HEK293 (cell line): ENCODE data around the gene SEMA4D.

Experiments
- CTCF ChIA-PET: fragments of 350-600 bp; formaldehyde crosslinking; extraction: SDS; loops from one replicate; lab custom pipeline; 2021; ENCODE audit warnings: antibody characterized with exemption; lab: Yijun Ruan, JAX
- POLR2A ChIA-PET: fragments of 300-600 bp; formaldehyde crosslinking; extraction: SDS; loops from one replicate; lab custom pipeline; 2020; ENCODE audit warnings: antibody characterized with exemption, inconsistent platforms; lab: Yijun Ruan, JAX
- H3K27ac ChIP-seq: fragments of 200-500 bp; sonication (Bioruptor generic); 2 replicates; pipeline ENCODE4 v1.5.1; 2014; ENCODE audit warnings: low read depth, low read length, control low read depth, inconsistent platforms; ENCODE audit errors: extremely low read depth
- H3K36me3 ChIP-seq, 2 experiments: fragments of 200-500 bp in 1 of 2; sonication (Bioruptor generic) in 1 of 2; 1 replicate in 1 of 2; 2 replicates in 1 of 2; pipeline ENCODE4 v1.5.1; 2014 to 2017; ENCODE audit warnings: inconsistent platforms in 2 of 2, low read length in 2 of 2; ENCODE audit not compliant: control insufficient read depth in 2 of 2, insufficient read depth in 1 of 2
- H3K4me1 ChIP-seq: fragments of 200-500 bp; sonication (Bioruptor generic); 2 replicates; pipeline ENCODE4 v1.5.1; 2014; ENCODE audit warnings: mild to moderate bottlenecking, low read length, inconsistent platforms; ENCODE audit not compliant: control insufficient read depth, insufficient read depth
- H3K4me3 ChIP-seq: 2 replicates; pipeline ENCODE4 v1.5.1; 2011; ENCODE audit warnings: low read depth, mild to moderate bottlenecking, control low read depth, low read length, moderate library complexity
- H3K9me3 ChIP-seq: fragments of 200-500 bp; sonication (Bioruptor generic); 2 replicates; pipeline ENCODE4 v1.5.1; 2014; ENCODE audit warnings: low read depth, low read length, inconsistent platforms; ENCODE audit not compliant: control insufficient read depth, insufficient read depth
- BCL11B ChIP-seq: fragments of 450-650 bp; formaldehyde crosslinking; IDR thresholded peaks from 2 replicates; pipeline ENCODE4 v1.5.1; 2016; ENCODE audit warnings: low read depth, missing biosample characterization, missing genetic modification characterization
- GLIS2 ChIP-seq: fragments of 450-650 bp; formaldehyde crosslinking; IDR thresholded peaks from 2 replicates; pipeline ENCODE4 v1.5.1; 2016; ENCODE audit warnings: missing biosample characterization, missing genetic modification characterization
- KLF1 ChIP-seq: fragments of 450-650 bp; formaldehyde crosslinking; IDR thresholded peaks from 2 replicates; pipeline ENCODE4 v1.5.1; 2016; ENCODE audit warnings: missing biosample characterization, missing genetic modification characterization
- OSR2 ChIP-seq: fragments of 450-650 bp; formaldehyde crosslinking; IDR thresholded peaks from 2 replicates; pipeline ENCODE4 v1.5.1; 2016; ENCODE audit warnings: missing biosample characterization, missing genetic modification characterization
- OVOL3 ChIP-seq: fragments of 450-650 bp; formaldehyde crosslinking; IDR thresholded peaks from 2 replicates; pipeline ENCODE4 v1.5.1; 2016; ENCODE audit warnings: missing biosample characterization, missing genetic modification characterization
- ZFHX2 ChIP-seq: fragments of 450-650 bp; formaldehyde crosslinking; conservative IDR thresholded peaks from 2 replicates; pipeline ENCODE4 v1.5.1; 2016; ENCODE audit warnings: missing biosample characterization, missing genetic modification characterization
- ZNF175 ChIP-seq: fragments of 450-650 bp; formaldehyde crosslinking; IDR thresholded peaks from 2 replicates; pipeline ENCODE4 v1.5.1; 2016; ENCODE audit warnings: missing biosample characterization, missing genetic modification characterization
- ZNF324 ChIP-seq: fragments of 450-650 bp; formaldehyde crosslinking; IDR thresholded peaks from 2 replicates; pipeline ENCODE4 v1.5.1; 2016; ENCODE audit warnings: missing biosample characterization, missing genetic modification characterization
- ZNF391 ChIP-seq: fragments of 450-650 bp; formaldehyde crosslinking; IDR thresholded peaks from 2 replicates; pipeline ENCODE4 v1.5.1; 2016; ENCODE audit warnings: low read depth, missing biosample characterization, missing genetic modification characterization, borderline replicate concordance
- ZNF433 ChIP-seq: fragments of 450-650 bp; formaldehyde crosslinking; IDR thresholded peaks from 2 replicates; pipeline ENCODE4 v1.5.1; 2016; ENCODE audit warnings: missing biosample characterization, missing genetic modification characterization, low read depth
- ZNF530 ChIP-seq: fragments of 450-650 bp; formaldehyde crosslinking; IDR thresholded peaks from 2 replicates; pipeline ENCODE4 v1.5.1; 2016; ENCODE audit warnings: low read depth, missing biosample characterization, missing genetic modification characterization
- ZNF549 ChIP-seq: fragments of 450-650 bp; IDR thresholded peaks from 2 replicates; pipeline ENCODE4 v1.5.1; 2018; ENCODE audit warnings: missing biosample characterization, missing genetic modification characterization, mild to moderate bottlenecking, inconsistent platforms, moderate library complexity
- ZNF707 ChIP-seq: fragments of 450-650 bp; formaldehyde crosslinking; IDR thresholded peaks from 2 replicates; pipeline ENCODE4 v1.5.1; 2016; ENCODE audit warnings: missing biosample characterization, missing genetic modification characterization
- ZNF76 ChIP-seq: fragments of 450-650 bp; formaldehyde crosslinking; IDR thresholded peaks from 2 replicates; pipeline ENCODE4; 2016; ENCODE audit warnings: low read depth, missing biosample characterization, missing genetic modification characterization, borderline replicate concordance
- ZNF776 ChIP-seq: fragments of 450-650 bp; formaldehyde crosslinking; IDR thresholded peaks from 2 replicates; pipeline ENCODE4 v1.5.0; 2017; ENCODE audit warnings: missing biosample characterization, missing genetic modification characterization, borderline replicate concordance
- ZNF792 ChIP-seq: fragments of 450-650 bp; formaldehyde crosslinking; IDR thresholded peaks from 2 replicates; pipeline ENCODE4 v1.5.1; 2016; ENCODE audit warnings: missing biosample characterization, missing genetic modification characterization
- ZXDB ChIP-seq: fragments of 450-650 bp; formaldehyde crosslinking; IDR thresholded peaks from 2 replicates; pipeline ENCODE4 v1.5.1; 2016; ENCODE audit warnings: missing biosample characterization, missing genetic modification characterization
- TF ChIP-seq, protein P1 (sequence below): fragments of 450-650 bp; formaldehyde crosslinking; optimal IDR thresholded peaks from 2 replicates; pipeline ENCODE3; 2016; ENCODE audit warnings: missing biosample characterization, mild to moderate bottlenecking, missing genetic modification characterization
- TF ChIP-seq, protein P2 (sequence below): fragments of 450-650 bp; formaldehyde crosslinking; IDR thresholded peaks from 2 replicates; pipeline ENCODE4 v1.5.1; 2016; ENCODE audit warnings: missing biosample characterization, missing genetic modification characterization
- TF ChIP-seq, protein P3 (sequence below): IDR thresholded peaks from 2 replicates; pipeline ENCODE4 v1.6.1; 2011; ENCODE audit warnings: mild to moderate bottlenecking, low read depth, low read length, borderline replicate concordance

The SEMA4D gene

DNA sequence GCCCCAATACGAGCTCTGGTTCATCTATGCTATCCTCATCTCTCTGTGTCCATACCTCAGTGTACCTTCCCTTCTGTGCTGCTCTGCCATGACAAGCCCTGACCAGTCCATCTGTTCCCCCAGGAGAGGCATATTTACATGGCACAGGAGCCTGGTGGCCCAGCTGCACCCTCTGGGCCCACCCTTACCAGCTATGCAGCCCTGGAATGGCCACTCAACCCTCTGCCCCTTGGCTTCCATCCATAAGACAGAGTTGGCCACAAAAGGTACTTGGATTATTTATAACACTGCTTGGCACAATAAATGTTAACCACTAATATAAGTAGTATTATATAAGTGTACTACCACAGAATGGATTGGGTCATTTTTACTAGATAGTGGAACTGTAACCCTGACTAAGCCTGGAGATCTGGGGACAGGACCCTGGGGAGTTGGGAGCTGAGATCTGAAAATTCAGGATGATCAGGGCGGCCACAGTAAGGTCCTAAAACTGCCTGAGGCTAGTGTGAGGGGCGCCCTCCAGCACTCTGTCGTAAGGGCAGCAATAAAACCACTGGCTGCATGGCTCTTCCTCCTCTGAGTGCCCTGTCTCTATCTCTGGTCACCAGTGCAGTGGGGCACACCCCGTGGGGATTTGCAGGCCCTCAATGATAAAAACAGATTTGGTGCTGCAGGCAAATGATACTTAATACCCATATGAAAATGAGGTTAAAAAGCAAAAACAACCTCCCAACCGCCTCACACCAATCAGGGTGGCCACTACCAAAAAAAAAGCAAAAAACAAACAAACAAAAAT is 65.8 kb downstream of the SEMA4D start (continued):
- TF ChIP-seq, protein P1, sequence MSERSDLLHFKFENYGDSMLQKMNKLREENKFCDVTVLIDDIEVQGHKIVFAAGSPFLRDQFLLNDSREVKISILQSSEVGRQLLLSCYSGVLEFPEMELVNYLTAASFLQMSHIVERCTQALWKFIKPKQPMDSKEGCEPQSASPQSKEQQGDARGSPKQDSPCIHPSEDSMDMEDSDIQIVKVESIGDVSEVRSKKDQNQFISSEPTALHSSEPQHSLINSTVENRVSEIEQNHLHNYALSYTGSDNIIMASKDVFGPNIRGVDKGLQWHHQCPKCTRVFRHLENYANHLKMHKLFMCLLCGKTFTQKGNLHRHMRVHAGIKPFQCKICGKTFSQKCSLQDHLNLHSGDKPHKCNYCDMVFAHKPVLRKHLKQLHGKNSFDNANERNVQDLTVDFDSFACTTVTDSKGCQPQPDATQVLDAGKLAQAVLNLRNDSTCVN (tag by site-specific recombination), result no peak
- TF ChIP-seq ZNF549 (tag by site-specific recombination) (no peak), OVOL3 (tag by site-specific recombination) (no peak), BCL11B (tag by site-specific recombination) (no peak), ZNF792 (no peak), ZNF707 (tag by site-specific recombination) (no peak)
- TF ChIP-seq, all 188 proteins: peak for 0

DNA sequence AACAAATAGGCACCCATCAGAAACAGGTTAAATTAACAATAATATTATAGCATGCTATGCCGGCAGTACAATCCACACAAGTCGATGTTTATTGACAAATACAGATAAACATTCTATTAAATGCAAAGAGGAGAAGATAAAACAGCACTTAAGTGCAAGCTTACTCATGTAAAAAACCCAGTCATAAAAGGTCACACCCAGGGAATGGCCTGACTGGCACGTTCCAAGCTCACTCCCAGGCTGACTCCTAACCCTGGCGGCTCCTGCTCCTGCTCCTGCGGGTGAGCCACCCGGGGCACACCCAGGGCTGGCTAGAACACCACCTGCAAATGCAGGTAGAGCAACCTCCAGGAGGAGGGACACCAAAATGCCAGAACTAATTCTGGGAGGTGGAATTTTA is 66.9 kb downstream of the SEMA4D start:
- ChIA-PET CTCF (interaction anchor here (1.1 kb wide), 1 partner anchor 119 kb away, joined by 3 read pairs; no protein-coding TSS in a partner anchor), POLR2A (no interaction called here)
- TF ChIP-seq GLIS2 (tag by site-specific recombination) (no peak), ZNF433 (tag by site-specific recombination) (no peak), ZNF391 (no peak), ZNF324 (tag by site-specific recombination) (no peak), ZNF175 (tag by site-specific recombination) (no peak), BCL11B (tag by site-specific recombination) (no peak), ZNF776 (tag by site-specific recombination) (no peak), OSR2 (tag by site-specific recombination) (peak; percentile 27; the same call in 1 of the 2 replicates), KLF1 (peak; percentile 67)
- TF ChIP-seq, protein P2, sequence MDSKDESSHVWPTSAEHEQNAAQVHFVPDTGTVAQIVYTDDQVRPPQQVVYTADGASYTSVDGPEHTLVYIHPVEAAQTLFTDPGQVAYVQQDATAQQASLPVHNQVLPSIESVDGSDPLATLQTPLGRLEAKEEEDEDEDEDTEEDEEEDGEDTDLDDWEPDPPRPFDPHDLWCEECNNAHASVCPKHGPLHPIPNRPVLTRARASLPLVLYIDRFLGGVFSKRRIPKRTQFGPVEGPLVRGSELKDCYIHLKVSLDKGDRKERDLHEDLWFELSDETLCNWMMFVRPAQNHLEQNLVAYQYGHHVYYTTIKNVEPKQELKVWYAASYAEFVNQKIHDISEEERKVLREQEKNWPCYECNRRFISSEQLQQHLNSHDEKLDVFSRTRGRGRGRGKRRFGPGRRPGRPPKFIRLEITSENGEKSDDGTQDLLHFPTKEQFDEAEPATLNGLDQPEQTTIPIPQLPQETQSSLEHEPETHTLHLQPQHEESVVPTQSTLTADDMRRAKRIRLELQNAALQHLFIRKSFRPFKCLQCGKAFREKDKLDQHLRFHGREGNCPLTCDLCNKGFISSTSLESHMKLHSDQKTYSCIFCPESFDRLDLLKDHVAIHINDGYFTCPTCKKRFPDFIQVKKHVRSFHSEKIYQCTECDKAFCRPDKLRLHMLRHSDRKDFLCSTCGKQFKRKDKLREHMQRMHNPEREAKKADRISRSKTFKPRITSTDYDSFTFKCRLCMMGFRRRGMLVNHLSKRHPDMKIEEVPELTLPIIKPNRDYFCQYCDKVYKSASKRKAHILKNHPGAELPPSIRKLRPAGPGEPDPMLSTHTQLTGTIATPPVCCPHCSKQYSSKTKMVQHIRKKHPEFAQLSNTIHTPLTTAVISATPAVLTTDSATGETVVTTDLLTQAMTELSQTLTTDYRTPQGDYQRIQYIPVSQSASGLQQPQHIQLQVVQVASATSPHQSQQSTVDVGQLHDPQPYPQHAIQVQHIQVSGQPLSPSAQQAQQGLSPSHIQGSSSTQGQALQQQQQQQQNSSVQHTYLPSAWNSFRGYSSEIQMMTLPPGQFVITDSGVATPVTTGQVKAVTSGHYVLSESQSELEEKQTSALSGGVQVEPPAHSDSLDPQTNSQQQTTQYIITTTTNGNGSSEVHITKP (tag by site-specific recombination), result peak; percentile 29; the same call in 1 of the 2 replicates
- H3K4me3 ChIP-seq, result no peak overlapping the region
- H3K9me3 ChIP-seq, result no peaks in the 10 kb centered on the region
- no peaks in the 10 kb centered on the region for H3K4me1 ChIP-seq
- no peak overlapping the region for H3K27ac ChIP-seq
- no peaks in the 10 kb centered on the region for H3K36me3 ChIP-seq

DNA sequence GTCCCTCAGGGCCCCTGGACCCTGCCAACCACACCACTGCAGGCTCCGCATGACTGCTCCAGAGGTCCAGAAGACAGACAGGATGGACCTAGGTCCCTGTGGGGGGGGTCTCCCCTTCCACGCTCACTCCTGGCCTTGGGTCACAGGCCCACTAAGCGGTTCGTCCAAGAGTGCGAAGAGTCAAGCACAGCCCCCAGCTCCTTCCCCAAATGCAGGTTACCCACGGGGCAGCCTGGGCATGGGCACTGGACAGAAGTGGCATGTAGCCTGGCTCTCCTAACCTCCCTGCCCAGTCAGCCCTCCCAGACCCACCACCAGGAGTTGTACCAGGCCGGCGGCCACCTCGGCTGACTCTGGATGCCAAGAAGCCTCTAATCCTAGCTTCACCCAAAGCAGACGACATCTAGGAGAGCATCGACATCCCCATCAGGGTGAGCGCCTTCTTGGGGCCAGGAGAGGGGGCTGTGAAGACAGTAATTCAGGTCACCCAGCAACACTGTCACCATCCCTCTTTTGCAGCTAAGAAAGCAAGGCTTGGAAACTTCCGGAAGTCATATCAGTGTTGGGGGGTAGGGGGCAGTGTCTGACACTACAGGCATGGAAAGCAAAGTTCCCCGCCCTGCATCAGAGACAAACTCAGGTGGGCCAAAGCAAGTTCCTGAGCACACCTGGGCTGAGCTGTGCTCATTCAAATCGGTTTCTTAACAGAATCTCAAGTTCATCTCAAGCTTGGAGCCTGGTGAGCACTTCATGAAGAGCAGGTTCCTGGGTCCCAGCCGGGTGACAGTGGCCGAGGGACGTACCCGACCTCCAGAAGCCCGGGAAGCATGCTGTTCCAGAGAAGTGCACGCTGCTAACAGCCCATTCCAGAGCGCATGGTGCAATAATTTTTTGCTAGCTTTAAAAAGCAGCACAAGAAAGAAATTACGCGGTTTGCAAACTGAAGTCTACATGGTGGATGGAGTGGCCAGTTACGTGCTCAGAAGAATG is 68.7 kb downstream of the SEMA4D start:
- CTCF ChIA-PET, result interaction anchor here (0.6 to 2.1 kb wide), 6 partner anchors 8 to 133 kb away, joined by 3 to 15 read pairs (median 3); no protein-coding TSS in a partner anchor
- no peaks in the 10 kb centered on the region for H3K4me1 ChIP-seq
- TF ChIP-seq ZFHX2 (tag by site-specific recombination) (no peak), ZNF530 (tag by site-specific recombination) (no peak), ZXDB (no peak), BCL11B (tag by site-specific recombination) (no peak), ZNF76 (tag by site-specific recombination) (no peak)
- TF ChIP-seq, protein P3, sequence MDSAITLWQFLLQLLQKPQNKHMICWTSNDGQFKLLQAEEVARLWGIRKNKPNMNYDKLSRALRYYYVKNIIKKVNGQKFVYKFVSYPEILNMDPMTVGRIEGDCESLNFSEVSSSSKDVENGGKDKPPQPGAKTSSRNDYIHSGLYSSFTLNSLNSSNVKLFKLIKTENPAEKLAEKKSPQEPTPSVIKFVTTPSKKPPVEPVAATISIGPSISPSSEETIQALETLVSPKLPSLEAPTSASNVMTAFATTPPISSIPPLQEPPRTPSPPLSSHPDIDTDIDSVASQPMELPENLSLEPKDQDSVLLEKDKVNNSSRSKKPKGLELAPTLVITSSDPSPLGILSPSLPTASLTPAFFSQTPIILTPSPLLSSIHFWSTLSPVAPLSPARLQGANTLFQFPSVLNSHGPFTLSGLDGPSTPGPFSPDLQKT, result no peak

More for the DNA sequence above, 68.7 kb downstream of the SEMA4D start:
- Histone ChIP-seq H3K9me3 (no peaks in the 10 kb centered on the region), H3K27ac (no peak overlapping the region), H3K4me3 (no peak overlapping the region), H3K36me3 (no peaks in the 10 kb centered on the region)
- POLR2A ChIA-PET, result no interaction called here
